Trophoblast cell (in vitro differentiated cells and primary cell): ENCODE results near the gene KRT84.
"Not testable (repeated sequence)": the region's sequence is repeated elsewhere in the genome, so short reads cannot be mapped to it uniquely, and the experiment has no call there.

Experiments used
- DNase-seq, 2 donors: peaks; one replicate each; pipeline ENCODE4 v3.0.0-alpha.2; 2016
- H2AFZ ChIP-seq: 2 replicates; pipeline ENCODE4 v1.6.1; 2013; ENCODE audit warnings: low read length, moderate library complexity, mild to moderate bottlenecking; ENCODE audit not compliant: insufficient read depth, poor library complexity
- H2AK5ac ChIP-seq: 2 replicates; pipeline ENCODE4 v1.6.1; 2013; ENCODE audit warnings: mild to moderate bottlenecking, low read length
- H2BK120ac ChIP-seq: 2 replicates; pipeline ENCODE4 v1.6.1; 2013; ENCODE audit warnings: low read length, mild to moderate bottlenecking, moderate library complexity; ENCODE audit not compliant: insufficient read depth, poor library complexity
- H2BK12ac ChIP-seq: 2 replicates; pipeline ENCODE4 v1.6.1; 2013; ENCODE audit warnings: mild to moderate bottlenecking, low read length, moderate library complexity
- H2BK5ac ChIP-seq: 2 replicates; pipeline ENCODE4 v1.6.1; 2013; ENCODE audit warnings: low read length, low read depth, moderate library complexity, mild to moderate bottlenecking; ENCODE audit not compliant: poor library complexity
- H3K14ac ChIP-seq: 2 replicates; pipeline ENCODE4 v1.6.1; 2013; ENCODE audit warnings: mild to moderate bottlenecking, low read length
- H3K18ac ChIP-seq: 2 replicates; pipeline ENCODE4 v1.6.1; 2013; ENCODE audit warnings: mild to moderate bottlenecking, low read length
- H3K23ac ChIP-seq: 2 replicates; pipeline ENCODE4 v1.6.1; 2013; ENCODE audit warnings: low read length
- H3K27ac ChIP-seq: 2 replicates; pipeline ENCODE4 v1.5.1; 2013; ENCODE audit warnings: low read depth, mild to moderate bottlenecking, inconsistent platforms, low read length, moderate library complexity
- H3K27me3 ChIP-seq: 2 replicates; pipeline ENCODE4 v1.6.1; 2013; ENCODE audit warnings: inconsistent platforms, mild to moderate bottlenecking, low read length, moderate library complexity; ENCODE audit not compliant: insufficient read depth
- H3K36me3 ChIP-seq, 2 experiments: 1 replicate in 1 of 2; 2 replicates in 1 of 2; pipeline ENCODE4 v1.6.1; 2013; ENCODE audit warnings: low read length in 2 of 2, mild to moderate bottlenecking in 2 of 2, moderate library complexity in 1 of 2; ENCODE audit not compliant: insufficient read depth in 2 of 2, control insufficient read depth in 1 of 2
- H3K4ac ChIP-seq: 2 replicates; pipeline ENCODE4 v1.6.1; 2013; ENCODE audit warnings: low read depth, mild to moderate bottlenecking, low read length, moderate library complexity
- H3K4me1 ChIP-seq, 2 experiments: 1 replicate in 1 of 2; 2 replicates in 1 of 2; pipeline ENCODE4 v1.6.1; 2013; ENCODE audit warnings: low read length in 2 of 2, mild to moderate bottlenecking in 2 of 2, moderate library complexity in 1 of 2; ENCODE audit not compliant: insufficient read depth in 2 of 2, control insufficient read depth in 1 of 2
- H3K4me2 ChIP-seq: 2 replicates; pipeline ENCODE4 v1.6.1; 2013; ENCODE audit warnings: inconsistent platforms, mild to moderate bottlenecking, low read length, moderate library complexity
- H3K4me3 ChIP-seq: 2 replicates; pipeline ENCODE4 v1.5.1; 2013; ENCODE audit warnings: mild to moderate bottlenecking, low read depth, low read length, inconsistent platforms
- H3K79me1 ChIP-seq: one replicate; pipeline ENCODE4 v1.6.1; 2013; ENCODE audit warnings: low read length
- H3K79me2 ChIP-seq: 2 replicates; pipeline ENCODE4 v1.6.1; 2013; ENCODE audit warnings: low read length, mild to moderate bottlenecking; ENCODE audit not compliant: control insufficient read depth, insufficient read depth, poor library complexity
- H3K9ac ChIP-seq: 2 replicates; pipeline ENCODE4 v1.6.1; 2013; ENCODE audit warnings: mild to moderate bottlenecking, low read length
- H3K9me3 ChIP-seq: 2 replicates; pipeline ENCODE4 v1.6.1; 2013; ENCODE audit warnings: low read depth, mild to moderate bottlenecking, control low read depth, inconsistent platforms, low read length; ENCODE audit not compliant: insufficient read depth
- H4K12ac ChIP-seq: 2 replicates; pipeline ENCODE4 v1.6.1; 2013; ENCODE audit warnings: low read depth, mild to moderate bottlenecking, low read length, moderate library complexity
- H4K8ac ChIP-seq: 2 replicates; pipeline ENCODE4 v1.6.1; 2013; ENCODE audit warnings: low read depth, mild to moderate bottlenecking, low read length, moderate library complexity
- H4K91ac ChIP-seq: one replicate; pipeline ENCODE4 v1.6.1; 2013; ENCODE audit warnings: low read depth, mild to moderate bottlenecking, low read length, moderate library complexity
- WGBS: extraction: QIAGEN DNeasy Blood & Tissue Kit; methylation state at CpG from one replicate; pipeline ENCODE4 v1.1.7; 2013; ENCODE audit warnings: missing lambda C conversion rate; ENCODE audit not compliant: insufficient read length, insufficient coverage; ENCODE audit errors: extremely low coverage; 5-methylcytosine and 5-hydroxymethylcytosine counted together

The KRT84 gene

DNA sequence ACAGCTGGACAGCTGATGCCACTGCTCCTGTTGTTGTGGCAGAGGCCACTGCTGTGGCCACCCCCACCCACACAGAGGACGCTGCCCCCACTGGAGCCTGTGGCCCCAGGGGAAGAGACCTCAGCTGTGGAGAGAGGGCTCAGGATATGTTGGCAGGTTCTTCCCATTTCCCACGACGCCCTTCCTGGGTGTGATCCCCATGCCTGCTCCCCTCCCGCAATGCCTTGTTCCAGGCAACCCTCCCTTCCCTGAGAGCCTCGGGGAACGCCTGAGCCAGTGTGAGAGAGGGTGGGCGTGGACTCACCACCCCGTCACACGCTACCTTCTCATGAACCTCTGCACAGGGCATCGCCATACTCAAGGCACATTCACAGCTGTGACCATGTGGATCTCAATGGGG is 26.4 kb upstream of the KRT84 start:
- Histone ChIP-seq H3K4me2 (no peak overlapping the region), H3K4me3 (no peak overlapping the region), H3K36me3 (no peaks in the 10 kb centered on the region), H3K9ac (no peak overlapping the region), H3K18ac (no peak overlapping the region), H3K79me1 (no peaks in the 10 kb centered on the region), H3K4ac (no peak overlapping the region), H4K91ac (no peak overlapping the region), H3K14ac (no peak overlapping the region), H3K27me3 (no peaks in the 10 kb centered on the region), H4K12ac (no peak overlapping the region), H4K8ac (no peak overlapping the region), H2BK12ac (no peak overlapping the region), H3K4me1 (no peaks in the 10 kb centered on the region), H3K9me3 (peaks cover 12% of the 10 kb centered on the region), H3K27ac (no peak overlapping the region), H2BK120ac (no peak overlapping the region), H3K23ac (no peak overlapping the region), H2BK5ac (no peak overlapping the region), H2AFZ (no peak overlapping the region), H3K79me2 (no peaks in the 10 kb centered on the region), H2AK5ac (no peak overlapping the region)
- no CpG with 5 or more reads among the region's 10 CpGs for WGBS
- no peak for DNase-seq

DNA sequence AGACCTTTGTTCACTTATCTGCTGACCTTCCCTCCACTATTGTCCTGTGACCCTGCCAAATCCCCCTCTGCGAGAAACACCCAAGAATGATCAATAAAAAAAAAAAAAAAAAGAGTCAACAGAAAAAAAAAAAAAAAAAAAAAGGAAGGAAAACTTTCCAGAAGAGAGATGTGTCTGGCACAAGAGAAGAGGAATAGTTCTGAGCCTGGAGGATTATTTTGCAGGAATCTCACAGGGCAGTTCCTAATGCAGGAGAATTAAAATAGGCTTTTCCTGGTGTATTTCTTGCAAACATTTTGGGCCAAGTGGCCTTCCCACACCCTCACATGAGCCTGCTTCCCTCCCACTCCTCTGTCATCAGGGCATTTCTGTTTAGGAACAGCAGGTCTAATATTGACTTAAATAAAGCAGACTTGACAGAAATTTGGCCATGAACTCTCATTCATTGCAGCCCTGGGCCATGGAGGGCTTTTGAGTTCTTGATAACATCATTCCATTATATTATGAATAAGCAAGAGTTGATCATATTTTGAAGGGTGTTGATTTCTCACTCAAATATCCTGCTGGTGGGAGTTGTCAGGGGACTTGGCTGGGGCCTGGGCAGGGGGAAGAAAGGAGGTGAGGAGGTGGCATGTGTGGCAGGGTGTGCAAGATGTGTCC is 25.3 kb upstream of the KRT84 start:
- H3K9ac ChIP-seq, H2BK120ac ChIP-seq, H3K23ac ChIP-seq, DNase-seq, H3K36me3 ChIP-seq, H2AFZ ChIP-seq, H3K79me2 ChIP-seq, H3K4me1 ChIP-seq, H4K91ac ChIP-seq, H3K18ac ChIP-seq, H4K8ac ChIP-seq, H3K4me3 ChIP-seq, H3K4me2 ChIP-seq, H3K27me3 ChIP-seq, H3K79me1 ChIP-seq, H3K14ac ChIP-seq, H3K4ac ChIP-seq, H2BK5ac ChIP-seq, H2BK12ac ChIP-seq, H3K27ac ChIP-seq, H2AK5ac ChIP-seq, H4K12ac ChIP-seq: not testable (repeated sequence)
- H3K9me3 ChIP-seq: peaks cover 10% of the 10 kb centered on the region
- WGBS: no CpG with 5 or more reads among the region's 1 CpG

- Histone ChIP-seq H3K23ac (no peak overlapping the region), H3K27me3 (no peaks in the 10 kb centered on the region), H2AFZ (no peak overlapping the region), H3K4ac (no peak overlapping the region), H2AK5ac (no peak overlapping the region), H2BK5ac (no peak overlapping the region), H2BK120ac (no peak overlapping the region), H3K18ac (no peak overlapping the region), H3K14ac (no peak overlapping the region), H4K91ac (no peak overlapping the region), H4K12ac (no peak overlapping the region), H3K9me3 (peaks cover 8% of the 10 kb centered on the region), H3K36me3 (no peaks in the 10 kb centered on the region), H3K4me3 (no peak overlapping the region), H3K9ac (no peak overlapping the region), H2BK12ac (no peak overlapping the region), H4K8ac (no peak overlapping the region), H3K27ac (no peak overlapping the region), H3K4me1 (no peaks in the 10 kb centered on the region), H3K79me2 (no peaks in the 10 kb centered on the region), H3K79me1 (no peaks in the 10 kb centered on the region), H3K4me2 (no peak overlapping the region)
- WGBS: no CpG with 5 or more reads among the region's 5 CpGs
- no peak for DNase-seq
These were observed 22.5 kb upstream of the KRT84 start for GRCh38 chr12:52407918-52408317.

GRCh38 chr12:52405922-52406385 is 20.5 kb upstream of the KRT84 start, which contains the start of gene KRT82:
Gene KRT82 (minus strand): TSS chr12:52406335. CDS start chr12:52406277, 58 bp downstream.
- Histone ChIP-seq H2AFZ (no peak within 1 kb of the TSS), H2BK12ac (no peak within 1 kb of the TSS), H3K27ac (no peak within 1 kb of the TSS), H3K4ac (no peak within 1 kb of the TSS), H3K79me1 (no peaks in the 10 kb centered on the region), H4K12ac (no peak within 1 kb of the TSS), H3K9me3 (no peaks in the 10 kb centered on the region), H3K14ac (no peak within 1 kb of the TSS), H3K4me1 (no peaks in the 10 kb centered on the region), H3K23ac (no peak within 1 kb of the TSS), H3K27me3 (no peaks in the 10 kb centered on the region), H2BK5ac (no peak within 1 kb of the TSS), H2BK120ac (no peak within 1 kb of the TSS), H2AK5ac (no peak within 1 kb of the TSS), H3K4me3 (peak within 1 kb of the TSS; percentile 25), H3K4me2 (no peak within 1 kb of the TSS), H4K91ac (no peak within 1 kb of the TSS), H3K79me2 (no peaks in the 10 kb centered on the region), H3K9ac (no peak within 1 kb of the TSS), H3K18ac (no peak within 1 kb of the TSS), H3K36me3 (no peaks in the 10 kb centered on the region), H4K8ac (no peak within 1 kb of the TSS)
- no peak for DNase-seq
- no CpG with 5 or more reads among the region's 14 CpGs for WGBS
